ENCODE measurements around the gene CFAP299. TPM values are rescaled to one million over a fixed set of nuclear protein-coding genes. Genes with fewer than 3 reads are reported as not detected.

CFAP299 gene
- total RNA-seq, 2 experiments from 2014 or later: 0.63 to 3.7 TPM

DNA sequence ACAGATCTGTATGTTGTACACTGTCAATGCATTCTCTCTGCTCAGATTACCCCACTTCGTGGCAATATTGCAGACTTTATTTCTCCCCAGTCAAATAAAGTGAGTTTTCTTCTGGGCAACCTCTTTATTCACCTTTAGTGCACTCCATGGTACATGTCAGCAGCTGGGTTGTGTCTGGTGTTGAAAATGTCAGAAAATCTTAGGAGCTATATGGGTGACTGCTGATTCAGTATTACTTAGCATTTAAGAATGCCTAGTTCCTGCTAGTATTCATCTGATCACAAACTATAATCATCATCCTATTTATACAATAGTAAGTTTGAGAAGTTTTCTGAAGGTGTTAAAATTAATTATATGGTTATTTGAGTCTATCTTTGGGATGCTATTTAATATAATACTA, 112.5 kb downstream of the CFAP299 start:
- Histone ChIP-seq H3K4me1 (ENCODE audit: insufficient read depth, low read length, poor library complexity, severe bottlenecking) (no peaks in the 10 kb centered on the region), H3K27ac (ENCODE audit: low read depth, low read length, poor library complexity, severe bottlenecking) (no peak overlapping the region), H3K79me2 (ENCODE audit: insufficient read depth, low read depth, low read length) (no peaks in the 10 kb centered on the region), H4K20me1 (ENCODE audit: insufficient read depth, low read length) (no peaks in the 10 kb centered on the region), H3K4me3 (ENCODE audit: low read depth, low read length, poor library complexity, severe bottlenecking) (no peak overlapping the region), H3K9me3 (ENCODE audit: low read length) (peaks cover 19% of the 10 kb centered on the region; the same call in 1 of the 2 replicates), H2AFZ (ENCODE audit: low read length) (no peak overlapping the region), H3K36me3 (ENCODE audit: insufficient read depth, low read length) (peaks cover 8% of the 10 kb centered on the region; the same call in 1 of the 2 replicates), H3K4me2 (ENCODE audit: low read length) (no peak overlapping the region), H3K9me2 (ENCODE audit: insufficient read depth, low read length) (no peaks in the 10 kb centered on the region)
- ChIA-PET POLR2A (interaction anchor here (0.6 to 1.4 kb wide), 2 partner anchors 10 to 919 kb away, joined by 4 read pairs; no protein-coding TSS in a partner anchor), CTCF (ENCODE audit: unreplicated experiment) (no interaction called here)
- BruUV-seq (replicated peaks): no TSS peak
- DNase-seq (ENCODE audit: low spot score): no peak
- intact Hi-C loops (cut with micrococcal nuclease; ENCODE audit: unreplicated experiment): no loop called here
- TF ChIP-seq, protein P1, sequence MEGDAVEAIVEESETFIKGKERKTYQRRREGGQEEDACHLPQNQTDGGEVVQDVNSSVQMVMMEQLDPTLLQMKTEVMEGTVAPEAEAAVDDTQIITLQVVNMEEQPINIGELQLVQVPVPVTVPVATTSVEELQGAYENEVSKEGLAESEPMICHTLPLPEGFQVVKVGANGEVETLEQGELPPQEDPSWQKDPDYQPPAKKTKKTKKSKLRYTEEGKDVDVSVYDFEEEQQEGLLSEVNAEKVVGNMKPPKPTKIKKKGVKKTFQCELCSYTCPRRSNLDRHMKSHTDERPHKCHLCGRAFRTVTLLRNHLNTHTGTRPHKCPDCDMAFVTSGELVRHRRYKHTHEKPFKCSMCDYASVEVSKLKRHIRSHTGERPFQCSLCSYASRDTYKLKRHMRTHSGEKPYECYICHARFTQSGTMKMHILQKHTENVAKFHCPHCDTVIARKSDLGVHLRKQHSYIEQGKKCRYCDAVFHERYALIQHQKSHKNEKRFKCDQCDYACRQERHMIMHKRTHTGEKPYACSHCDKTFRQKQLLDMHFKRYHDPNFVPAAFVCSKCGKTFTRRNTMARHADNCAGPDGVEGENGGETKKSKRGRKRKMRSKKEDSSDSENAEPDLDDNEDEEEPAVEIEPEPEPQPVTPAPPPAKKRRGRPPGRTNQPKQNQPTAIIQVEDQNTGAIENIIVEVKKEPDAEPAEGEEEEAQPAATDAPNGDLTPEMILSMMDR (conservative IDR thresholded peaks at IDR 0.05; ENCODE audit: low read length): no peak
- no peak for TF ChIP-seq EZH2phosphoT487 (IDR thresholded peaks at IDR 0.05; ENCODE audit: borderline replicate concordance, low read depth, low read length)

DNA sequence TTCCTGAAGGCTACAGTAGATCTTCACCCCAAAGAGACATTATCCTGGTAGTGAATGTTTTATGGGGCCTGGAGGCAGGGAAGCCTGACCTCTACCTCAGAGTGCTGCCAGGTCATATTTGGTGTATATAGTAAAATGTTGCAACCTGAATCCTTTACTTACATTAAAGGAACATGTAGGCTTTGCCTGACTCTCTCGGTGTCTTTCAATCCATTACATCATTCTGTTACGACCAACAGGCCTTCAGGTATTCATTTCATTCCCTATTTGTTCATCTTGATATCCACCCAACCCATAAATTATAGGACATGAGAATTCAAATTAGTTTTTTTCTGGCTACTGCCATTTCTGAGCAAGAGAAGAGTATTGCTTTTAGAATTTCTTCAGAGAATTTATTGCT, 116.5 kb downstream of the CFAP299 start:
- no peaks in the 10 kb centered on the region for H4K20me1 ChIP-seq (ENCODE audit: insufficient read depth, low read length)
- H3K4me2 ChIP-seq (ENCODE audit: low read length): no peak overlapping the region
- no peak overlapping the region for H3K27ac ChIP-seq (ENCODE audit: low read depth, low read length, poor library complexity, severe bottlenecking)
- peaks cover 13% of the 10 kb centered on the region for H3K4me1 ChIP-seq (ENCODE audit: insufficient read depth, low read length, poor library complexity, severe bottlenecking)
- no peak for TF ChIP-seq EZH2phosphoT487 (IDR thresholded peaks at IDR 0.05; ENCODE audit: borderline replicate concordance, low read depth, low read length)
- TF ChIP-seq, protein P1 (conservative IDR thresholded peaks at IDR 0.05; ENCODE audit: low read length): no peak
- no peak overlapping the region for H3K4me3 ChIP-seq (ENCODE audit: low read depth, low read length, poor library complexity, severe bottlenecking)
- CTCF ChIA-PET (ENCODE audit: unreplicated experiment): no interaction called here
- intact Hi-C loops (cut with micrococcal nuclease; ENCODE audit: unreplicated experiment): no loop called here
- no peak for DNase-seq (ENCODE audit: low spot score)
- BruUV-seq (replicated peaks): no TSS peak
- H3K79me2 ChIP-seq (ENCODE audit: insufficient read depth, low read depth, low read length): no peaks in the 10 kb centered on the region
- POLR2A ChIA-PET: interaction anchor here (0.5 to 1.5 kb wide), 5 partner anchors 9 to 395 kb away, joined by 3 to 7 read pairs (median 5); no protein-coding TSS in a partner anchor
- H3K9me2 ChIP-seq (ENCODE audit: insufficient read depth, low read length): no peaks in the 10 kb centered on the region
- peaks cover 12% of the 10 kb centered on the region; the same call in 1 of the 2 replicates for H3K36me3 ChIP-seq (ENCODE audit: insufficient read depth, low read length)
- no peak overlapping the region for H2AFZ ChIP-seq (ENCODE audit: low read length)
- peaks cover 30% of the 10 kb centered on the region; the same call in 1 of the 2 replicates for H3K9me3 ChIP-seq (ENCODE audit: low read length)

DNA sequence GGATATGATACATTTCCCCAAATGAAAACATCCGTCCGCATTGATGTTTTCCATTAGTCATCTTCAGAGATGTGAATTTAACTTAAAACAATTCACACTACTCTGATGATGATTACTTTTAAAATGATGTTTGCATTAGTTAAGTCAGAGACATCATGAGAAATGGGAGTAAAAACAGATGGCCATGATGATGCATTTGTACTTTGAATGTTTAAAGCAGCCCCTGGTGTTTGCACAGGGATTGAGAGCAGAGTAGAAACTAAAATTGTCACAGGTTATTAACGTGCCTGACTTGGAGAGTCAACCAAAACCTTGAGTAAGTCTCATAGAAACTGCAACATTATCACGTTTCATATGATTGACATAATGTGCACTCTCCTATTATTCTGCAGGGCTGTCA, 117.2 kb downstream of the CFAP299 start:
- no peak overlapping the region for H3K4me3 ChIP-seq (ENCODE audit: low read depth, low read length, poor library complexity, severe bottlenecking)
- TF ChIP-seq, protein P1 (conservative IDR thresholded peaks at IDR 0.05; ENCODE audit: low read length): no peak
- no peak for TF ChIP-seq EZH2phosphoT487 (IDR thresholded peaks at IDR 0.05; ENCODE audit: borderline replicate concordance, low read depth, low read length)
- BruUV-seq (replicated peaks): no TSS peak
- CTCF ChIA-PET (ENCODE audit: unreplicated experiment): no interaction called here
- no peak overlapping the region for H3K4me2 ChIP-seq (ENCODE audit: low read length)
- H3K79me2 ChIP-seq (ENCODE audit: insufficient read depth, low read depth, low read length): no peaks in the 10 kb centered on the region
- no peaks in the 10 kb centered on the region for H4K20me1 ChIP-seq (ENCODE audit: insufficient read depth, low read length)
- peaks cover 13% of the 10 kb centered on the region for H3K4me1 ChIP-seq (ENCODE audit: insufficient read depth, low read length, poor library complexity, severe bottlenecking)
- no peak overlapping the region for H3K27ac ChIP-seq (ENCODE audit: low read depth, low read length, poor library complexity, severe bottlenecking)
- no peak for DNase-seq (ENCODE audit: low spot score)
- H2AFZ ChIP-seq (ENCODE audit: low read length): no peak overlapping the region
- peaks cover 12% of the 10 kb centered on the region; the same call in 1 of the 2 replicates for H3K36me3 ChIP-seq (ENCODE audit: insufficient read depth, low read length)
- intact Hi-C loops (cut with micrococcal nuclease; ENCODE audit: unreplicated experiment): no loop called here
- no peaks in the 10 kb centered on the region for H3K9me2 ChIP-seq (ENCODE audit: insufficient read depth, low read length)
- POLR2A ChIA-PET: no interaction called here
- H3K9me3 ChIP-seq (ENCODE audit: low read length): peaks cover 30% of the 10 kb centered on the region; the same call in 1 of the 2 replicates
